GM10847 (cell line): Measurements from ENCODE around the gene AXIN1.

Experiments
- POLR2A ChIP-seq: IDR thresholded peaks from 2 replicates; pipeline ENCODE4 v1.6.1; 2011; ENCODE audit not compliant: insufficient read length; ENCODE audit errors: extremely low read depth

Gene AXIN1, protein sequence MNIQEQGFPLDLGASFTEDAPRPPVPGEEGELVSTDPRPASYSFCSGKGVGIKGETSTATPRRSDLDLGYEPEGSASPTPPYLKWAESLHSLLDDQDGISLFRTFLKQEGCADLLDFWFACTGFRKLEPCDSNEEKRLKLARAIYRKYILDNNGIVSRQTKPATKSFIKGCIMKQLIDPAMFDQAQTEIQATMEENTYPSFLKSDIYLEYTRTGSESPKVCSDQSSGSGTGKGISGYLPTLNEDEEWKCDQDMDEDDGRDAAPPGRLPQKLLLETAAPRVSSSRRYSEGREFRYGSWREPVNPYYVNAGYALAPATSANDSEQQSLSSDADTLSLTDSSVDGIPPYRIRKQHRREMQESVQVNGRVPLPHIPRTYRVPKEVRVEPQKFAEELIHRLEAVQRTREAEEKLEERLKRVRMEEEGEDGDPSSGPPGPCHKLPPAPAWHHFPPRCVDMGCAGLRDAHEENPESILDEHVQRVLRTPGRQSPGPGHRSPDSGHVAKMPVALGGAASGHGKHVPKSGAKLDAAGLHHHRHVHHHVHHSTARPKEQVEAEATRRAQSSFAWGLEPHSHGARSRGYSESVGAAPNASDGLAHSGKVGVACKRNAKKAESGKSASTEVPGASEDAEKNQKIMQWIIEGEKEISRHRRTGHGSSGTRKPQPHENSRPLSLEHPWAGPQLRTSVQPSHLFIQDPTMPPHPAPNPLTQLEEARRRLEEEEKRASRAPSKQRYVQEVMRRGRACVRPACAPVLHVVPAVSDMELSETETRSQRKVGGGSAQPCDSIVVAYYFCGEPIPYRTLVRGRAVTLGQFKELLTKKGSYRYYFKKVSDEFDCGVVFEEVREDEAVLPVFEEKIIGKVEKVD

DNA sequence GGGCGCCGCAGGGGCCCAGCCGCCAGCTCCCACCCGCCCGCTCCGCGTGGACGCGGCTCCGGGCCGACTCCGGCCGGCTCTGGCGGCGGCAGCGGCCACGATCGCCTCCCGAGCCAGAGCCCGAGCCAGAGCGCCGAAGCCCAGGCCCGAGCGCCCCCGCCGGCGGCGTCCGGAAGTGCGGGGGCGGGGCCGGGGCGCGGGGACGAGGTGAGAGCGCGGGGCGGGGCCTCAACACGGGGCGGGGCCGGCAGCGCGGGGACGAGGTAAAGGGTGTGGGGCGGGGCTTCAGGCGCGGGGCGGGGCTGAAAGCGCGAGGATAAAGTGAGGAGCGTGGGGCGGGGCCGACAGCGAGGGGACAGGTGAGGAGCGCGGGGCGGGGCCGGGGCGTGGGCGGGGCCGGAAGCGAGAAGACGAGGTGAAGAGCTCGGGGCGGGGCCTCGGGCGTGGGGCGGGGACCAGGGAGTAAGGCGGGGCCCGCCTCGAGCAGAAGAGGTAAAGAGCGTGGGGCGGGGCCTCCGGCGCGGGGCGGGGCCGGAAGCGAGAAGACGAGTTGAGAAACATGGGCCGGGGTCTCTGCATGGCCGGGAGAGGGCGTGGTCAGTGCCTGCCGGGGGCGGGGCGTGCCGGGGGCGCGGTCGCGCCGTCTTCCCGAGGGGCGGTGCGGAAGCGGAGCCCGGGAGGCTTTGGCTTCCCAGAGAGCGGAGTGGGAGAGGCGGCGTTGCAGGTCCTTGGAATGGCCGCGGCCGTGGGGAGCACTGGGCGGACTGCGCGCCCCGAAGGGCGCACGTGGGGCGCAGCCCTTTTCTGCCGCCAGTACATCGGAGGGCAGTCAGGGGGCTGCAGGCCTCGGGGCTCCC, at the start of gene AXIN1:
Gene AXIN1, minus strand, starts transcription at position 177 of the 857 bp plus-strand sequence. CDS start 5,698 bp downstream, outside the sequence.
- peak; percentile 59 for TF ChIP-seq POLR2A

DNA sequence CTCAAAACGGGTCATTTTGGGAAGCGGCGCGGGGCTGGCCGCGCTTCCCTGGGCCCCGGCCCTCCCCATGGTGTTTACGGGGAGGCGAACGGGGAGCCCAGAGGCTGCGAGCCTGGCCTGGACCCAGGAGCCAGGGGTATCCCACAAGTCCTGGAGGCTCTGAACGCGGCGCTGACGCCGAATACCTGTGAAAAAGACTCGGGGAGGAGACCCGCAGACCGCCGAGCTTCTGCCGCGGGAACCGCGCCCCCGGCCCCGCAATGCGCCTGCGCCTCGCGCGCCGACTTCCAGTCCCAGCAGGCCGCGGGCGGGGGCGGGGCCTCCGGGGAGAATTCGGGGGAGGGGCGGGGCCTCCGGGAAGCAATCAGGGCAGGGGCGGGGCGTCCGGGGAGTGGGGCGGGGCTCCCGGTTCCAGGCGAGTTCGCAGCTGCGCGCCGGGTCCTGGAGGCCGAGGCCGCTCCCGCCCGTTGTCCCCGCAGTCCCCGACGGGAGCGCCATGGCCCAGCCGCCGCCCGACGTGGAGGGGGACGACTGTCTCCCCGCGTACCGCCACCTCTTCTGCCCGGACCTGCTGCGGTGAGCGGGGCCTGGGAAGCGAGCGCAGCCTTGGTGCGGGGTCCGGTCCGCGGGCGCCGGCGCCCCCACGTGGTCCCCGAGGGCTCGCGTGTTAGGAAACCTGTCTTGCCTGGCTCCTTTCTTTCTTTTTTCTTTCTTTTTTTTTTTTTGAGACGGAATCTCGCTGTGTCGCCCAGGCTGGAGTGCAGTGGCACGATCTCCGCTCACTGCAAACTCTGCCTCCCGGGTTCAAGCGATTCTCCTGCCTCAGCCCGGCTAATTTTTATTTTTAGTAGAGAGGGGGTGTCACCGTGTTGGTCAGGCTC, 49.2 kb upstream of the AXIN1 start, which contains the start of gene DECR2:
Gene DECR2, plus strand, starts transcription at position 418 of the 881 bp plus-strand sequence. Its CDS starts 79 bp downstream, at position 497.
- peak; percentile 67 for TF ChIP-seq POLR2A

DNA sequence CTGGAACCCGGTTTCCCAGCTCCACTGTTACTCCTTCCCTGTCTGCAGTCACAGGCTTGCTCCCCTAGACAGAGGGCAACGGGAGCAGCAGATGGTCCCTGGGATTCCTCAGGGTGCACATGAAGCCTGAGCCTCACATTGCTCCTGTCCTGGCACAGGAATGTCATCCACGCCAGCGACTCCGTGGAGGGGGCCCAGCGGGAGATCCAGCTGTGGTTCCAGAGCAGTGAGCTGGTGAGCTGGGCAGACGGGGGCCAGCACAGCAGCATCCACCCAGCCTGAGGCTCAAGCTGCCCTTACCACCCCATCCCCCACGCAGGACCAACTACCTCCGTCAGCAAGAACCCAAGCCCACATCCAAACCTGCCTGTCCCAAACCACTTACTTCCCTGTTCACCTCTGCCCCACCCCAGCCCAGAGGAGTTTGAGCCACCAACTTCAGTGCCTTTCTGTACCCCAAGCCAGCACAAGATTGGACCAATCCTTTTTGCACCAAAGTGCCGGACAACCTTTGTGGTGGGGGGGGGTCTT, 47.6 kb upstream of the AXIN1 start:
- TF ChIP-seq POLR2A, result no peak

DNA sequence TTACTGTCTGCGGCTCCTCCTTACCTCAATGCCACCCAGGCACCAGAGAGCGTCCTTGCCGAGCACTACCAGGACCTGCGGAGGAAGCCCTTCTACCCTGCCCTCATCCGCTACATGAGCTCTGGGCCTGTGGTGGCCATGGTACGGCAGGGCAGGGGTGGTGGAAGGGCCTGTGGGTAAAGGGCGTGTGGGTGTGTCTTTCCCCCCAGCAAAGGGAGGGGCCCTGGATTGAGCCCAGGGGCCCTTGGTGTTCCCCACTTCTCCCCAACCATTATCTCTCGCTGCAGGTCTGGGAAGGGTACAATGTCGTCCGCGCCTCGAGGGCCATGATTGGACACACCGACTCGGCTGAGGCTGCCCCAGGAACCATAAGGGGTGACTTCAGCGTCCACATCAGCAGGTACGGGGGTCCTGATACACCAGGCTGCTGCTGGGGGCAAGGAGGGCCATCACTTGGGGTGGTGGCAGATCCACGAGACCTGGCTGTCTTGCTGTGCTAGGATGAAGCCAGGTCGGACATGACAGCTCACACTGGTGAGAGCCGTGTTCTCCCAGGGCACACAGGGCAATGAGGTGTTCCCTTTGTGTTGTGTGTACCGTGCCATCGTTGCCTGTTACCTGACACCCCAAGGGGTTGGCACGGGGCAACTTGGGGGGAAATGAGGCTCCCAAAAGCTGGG, 47.0 kb upstream of the AXIN1 start:
- no peak for TF ChIP-seq POLR2A

DNA sequence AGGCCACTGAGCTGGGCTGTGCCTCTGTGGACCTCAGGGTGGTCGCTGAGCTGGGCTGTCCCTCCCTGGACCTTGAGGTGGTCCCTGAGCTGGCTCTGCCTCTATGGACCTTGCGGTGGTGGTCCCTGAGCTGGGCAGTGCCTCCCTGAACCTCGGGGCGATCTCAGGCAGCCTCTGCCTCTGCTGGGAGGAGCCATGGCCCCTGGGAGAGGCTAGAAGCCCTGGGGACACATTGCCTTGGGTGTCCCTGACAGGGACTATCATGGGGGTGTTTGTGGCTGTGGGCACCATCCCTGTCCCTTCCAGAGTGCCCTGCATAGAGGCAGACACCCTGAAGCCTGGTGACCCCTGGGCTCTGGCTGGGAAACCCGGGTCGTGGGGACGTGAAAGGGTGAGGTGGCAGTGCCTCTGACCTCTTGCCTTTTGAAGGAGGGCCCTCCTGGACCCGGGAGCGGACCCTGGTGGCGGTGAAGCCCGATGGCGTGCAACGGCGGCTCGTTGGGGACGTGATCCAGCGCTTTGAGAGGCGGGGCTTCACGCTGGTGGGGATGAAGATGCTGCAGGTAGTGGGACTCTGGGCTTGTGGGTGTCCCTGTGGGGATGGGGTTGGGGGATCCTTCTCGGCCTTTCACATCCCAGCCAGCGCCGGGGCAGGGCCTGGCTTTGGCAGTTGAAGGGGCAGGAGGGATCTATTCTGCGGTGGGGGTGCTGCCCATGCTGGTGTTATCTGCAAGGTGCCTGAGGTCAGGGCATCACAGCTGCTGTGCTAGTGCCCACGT, 46.2 kb upstream of the AXIN1 start:
- no peak for TF ChIP-seq POLR2A

DNA sequence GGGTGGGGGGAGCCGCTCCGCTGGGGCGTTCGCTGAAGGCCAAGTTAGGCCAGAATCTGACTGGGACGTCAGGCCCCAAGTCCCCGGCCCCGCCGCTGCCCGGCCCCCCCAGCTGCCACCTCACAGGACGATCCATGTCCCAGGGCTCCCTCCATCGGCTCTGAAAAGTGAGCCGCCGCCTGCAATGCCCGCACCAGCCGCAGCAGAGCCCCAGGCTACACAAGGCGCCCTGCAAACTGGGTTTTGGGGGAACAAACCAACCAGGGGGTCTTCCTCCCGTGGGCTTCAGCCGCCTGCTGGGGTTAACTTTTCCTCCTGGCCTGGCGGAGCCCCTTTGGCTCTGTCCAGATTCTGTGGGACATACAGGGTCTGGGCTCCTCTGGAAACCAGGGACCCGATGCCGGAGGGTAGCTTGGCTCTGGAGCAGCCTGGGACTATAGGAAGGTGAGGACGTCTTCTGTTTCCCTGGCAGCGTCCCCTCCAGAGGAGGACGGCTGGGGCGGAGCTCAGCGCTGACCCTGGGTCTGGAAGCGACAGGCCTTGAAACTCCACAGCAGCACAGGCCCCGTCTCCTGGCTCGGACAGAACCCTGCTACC, 45.3 kb upstream of the AXIN1 start:
- TF ChIP-seq POLR2A, result no peak

DNA sequence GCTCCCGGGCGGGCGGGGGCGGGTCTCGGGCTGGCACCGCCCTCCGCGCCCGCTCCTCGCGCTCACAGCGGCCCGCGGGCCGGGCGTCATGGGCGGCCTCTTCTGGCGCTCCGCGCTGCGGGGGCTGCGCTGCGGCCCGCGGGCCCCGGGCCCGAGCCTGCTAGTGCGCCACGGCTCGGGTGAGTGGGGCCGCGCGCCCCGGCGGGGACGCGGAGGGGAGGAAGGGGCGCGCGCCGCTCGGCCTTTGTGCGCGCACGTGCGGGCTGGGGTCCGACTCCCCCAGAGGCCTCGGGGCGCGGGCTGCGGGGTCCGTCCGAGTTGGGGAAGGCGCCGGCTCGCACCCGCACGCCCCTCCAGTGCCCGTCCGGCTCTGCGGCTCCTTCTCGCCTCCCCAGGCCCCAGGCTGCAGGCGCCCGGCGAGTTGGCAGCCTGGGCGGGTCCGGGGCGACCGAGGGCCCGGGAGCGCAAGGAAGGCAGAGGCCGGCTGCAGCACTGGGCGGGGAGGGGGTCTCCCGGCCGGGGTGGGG, 44.7 kb upstream of the AXIN1 start, which contains the start of gene NME4:
Gene NME4, plus strand, starts transcription at position 65 of the 527 bp plus-strand sequence. Its CDS starts 24 bp downstream, at position 89.
- peak; percentile 31 for TF ChIP-seq POLR2A

DNA sequence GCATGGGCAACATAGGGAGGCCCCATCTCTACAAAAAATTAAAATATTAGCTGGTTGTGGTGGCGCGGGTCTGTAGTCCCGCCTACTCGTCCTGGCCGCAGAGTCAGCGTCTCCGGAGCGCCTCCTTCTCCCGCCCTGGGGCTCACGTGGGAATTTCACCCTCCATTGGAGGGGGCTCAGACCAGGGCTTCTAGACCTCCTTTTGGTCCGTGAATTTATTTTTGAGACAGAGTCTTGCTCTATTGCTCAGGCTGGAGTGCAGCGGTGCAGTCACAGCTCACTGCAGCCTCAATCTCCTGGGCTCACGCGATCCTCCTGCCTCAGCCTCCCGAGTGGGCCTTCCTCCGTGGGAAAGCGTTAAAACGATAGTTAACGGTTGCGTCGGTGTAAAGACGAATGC, 44.1 kb upstream of the AXIN1 start:
- TF ChIP-seq POLR2A, result peak; percentile 7

DNA sequence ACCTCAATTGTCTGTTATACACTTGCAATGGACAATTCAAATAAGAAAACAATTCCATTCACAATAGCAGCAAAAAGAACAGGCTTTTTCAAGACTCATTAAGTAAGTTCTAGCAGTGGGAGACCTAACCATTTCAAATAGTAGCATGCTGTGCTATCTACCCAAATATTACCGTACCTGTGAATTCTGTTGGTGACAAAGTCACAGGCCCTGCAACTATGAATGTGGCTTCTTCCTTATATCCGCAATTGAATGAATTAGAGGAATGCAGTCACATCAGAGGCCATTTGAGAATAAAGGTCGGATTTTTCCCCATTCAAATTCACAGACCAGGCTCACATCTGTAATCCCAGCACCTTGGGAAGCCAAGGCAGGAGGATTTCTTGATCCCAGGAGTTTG, 43.7 kb upstream of the AXIN1 start:
- TF ChIP-seq POLR2A, result no peak

DNA sequence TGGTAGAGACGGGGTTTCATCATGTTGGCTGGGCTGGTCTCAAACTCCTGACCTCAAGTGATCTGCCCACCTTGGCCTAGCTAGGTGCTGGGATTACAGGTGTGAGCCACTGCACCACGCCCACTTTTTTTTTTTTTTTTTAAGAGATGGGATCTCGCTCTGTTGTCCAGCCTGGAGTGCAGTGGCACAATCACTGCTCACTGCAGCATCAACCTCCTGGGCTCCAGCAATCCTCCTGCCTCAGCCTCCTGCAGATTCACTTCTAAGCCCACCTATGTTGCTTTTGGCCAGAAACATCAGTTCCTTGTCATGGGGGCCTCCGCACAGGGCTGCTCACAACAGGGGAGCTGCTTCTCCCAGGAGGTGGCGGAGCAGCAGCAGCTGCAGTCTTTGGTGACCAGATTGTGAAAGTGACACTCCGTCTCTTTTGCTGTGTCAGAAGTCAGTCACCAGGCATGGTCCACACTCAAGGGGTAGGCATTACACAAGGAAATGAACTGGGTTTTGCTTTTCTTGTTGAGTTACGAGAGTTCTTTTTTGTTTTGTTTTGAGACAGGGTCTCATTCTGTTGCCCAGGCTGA, 40.0 kb upstream of the AXIN1 start:
- no peak for TF ChIP-seq POLR2A

DNA sequence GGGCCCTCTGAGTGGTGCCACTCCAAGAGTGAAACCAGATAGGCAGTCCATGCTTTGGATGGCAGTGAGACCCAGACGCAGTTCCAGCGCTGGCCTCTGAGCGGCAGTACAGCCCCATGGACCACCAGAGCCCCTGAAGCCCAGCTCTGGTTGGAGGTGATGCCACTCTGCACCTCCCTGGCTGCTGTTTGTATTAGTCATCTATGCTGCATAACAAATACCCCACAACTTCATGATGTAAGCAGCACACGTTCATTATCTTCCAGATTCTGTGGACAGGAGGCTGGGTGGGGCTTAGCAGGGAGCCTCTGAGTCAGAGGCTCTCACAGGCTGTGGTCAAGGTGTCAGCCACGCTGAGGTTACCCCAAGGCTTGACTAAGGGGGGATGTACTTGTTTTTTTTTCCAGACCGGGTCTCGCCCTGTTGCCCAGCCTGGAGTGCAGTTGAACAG, 39.4 kb upstream of the AXIN1 start:
- no peak for TF ChIP-seq POLR2A
